Measurements from ENCODE around the gene ITGA3. TPM values are rescaled to one million over a fixed set of nuclear protein-coding genes. Genes with fewer than 3 reads are reported as not detected.

Gene ITGA3
- total RNA-seq, 6 experiments from 2014 or later, result 272 to 319 (median 288) TPM

DNA sequence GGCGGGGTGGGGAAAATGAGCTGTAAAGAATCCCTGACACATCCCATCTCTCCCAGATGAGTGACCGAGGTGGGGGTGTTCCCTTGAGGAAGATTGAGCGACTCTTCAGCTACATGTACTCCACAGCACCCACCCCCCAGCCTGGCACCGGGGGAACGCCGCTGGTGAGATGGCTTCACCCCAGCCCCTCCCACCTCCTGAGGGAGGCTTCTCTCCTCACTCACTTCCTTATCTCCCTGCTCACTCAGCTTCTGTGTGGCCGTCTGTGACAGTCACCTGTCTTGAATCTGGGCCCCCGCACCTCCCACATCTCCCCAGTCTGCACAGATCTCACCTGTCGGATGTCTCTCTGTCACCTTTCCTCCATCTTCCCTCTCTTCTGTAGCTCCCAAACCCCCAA is 52.6 kb downstream of the ITGA3 start:
- no peaks in the 10 kb centered on the region for H3K36me3 Mint-ChIP-seq (ENCODE audit: low read depth)
- TF ChIP-seq, protein P1, sequence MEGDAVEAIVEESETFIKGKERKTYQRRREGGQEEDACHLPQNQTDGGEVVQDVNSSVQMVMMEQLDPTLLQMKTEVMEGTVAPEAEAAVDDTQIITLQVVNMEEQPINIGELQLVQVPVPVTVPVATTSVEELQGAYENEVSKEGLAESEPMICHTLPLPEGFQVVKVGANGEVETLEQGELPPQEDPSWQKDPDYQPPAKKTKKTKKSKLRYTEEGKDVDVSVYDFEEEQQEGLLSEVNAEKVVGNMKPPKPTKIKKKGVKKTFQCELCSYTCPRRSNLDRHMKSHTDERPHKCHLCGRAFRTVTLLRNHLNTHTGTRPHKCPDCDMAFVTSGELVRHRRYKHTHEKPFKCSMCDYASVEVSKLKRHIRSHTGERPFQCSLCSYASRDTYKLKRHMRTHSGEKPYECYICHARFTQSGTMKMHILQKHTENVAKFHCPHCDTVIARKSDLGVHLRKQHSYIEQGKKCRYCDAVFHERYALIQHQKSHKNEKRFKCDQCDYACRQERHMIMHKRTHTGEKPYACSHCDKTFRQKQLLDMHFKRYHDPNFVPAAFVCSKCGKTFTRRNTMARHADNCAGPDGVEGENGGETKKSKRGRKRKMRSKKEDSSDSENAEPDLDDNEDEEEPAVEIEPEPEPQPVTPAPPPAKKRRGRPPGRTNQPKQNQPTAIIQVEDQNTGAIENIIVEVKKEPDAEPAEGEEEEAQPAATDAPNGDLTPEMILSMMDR (IDR thresholded peaks at IDR 0.05), result no peak
- H3K9me3 Mint-ChIP-seq, result no peaks in the 10 kb centered on the region
- H3K27me3 Mint-ChIP-seq (ENCODE audit: insufficient read depth), result peaks cover 3% of the 10 kb centered on the region; the same call in 1 of the 2 replicates
- peak overlapping the region; percentile 12 for H3K27ac Mint-ChIP-seq
- no peak overlapping the region for H3K4me3 Mint-ChIP-seq
- no peak for DNase-seq
- H3K4me1 Mint-ChIP-seq (ENCODE audit: low read depth), result peaks cover 24% of the 10 kb centered on the region

DNA sequence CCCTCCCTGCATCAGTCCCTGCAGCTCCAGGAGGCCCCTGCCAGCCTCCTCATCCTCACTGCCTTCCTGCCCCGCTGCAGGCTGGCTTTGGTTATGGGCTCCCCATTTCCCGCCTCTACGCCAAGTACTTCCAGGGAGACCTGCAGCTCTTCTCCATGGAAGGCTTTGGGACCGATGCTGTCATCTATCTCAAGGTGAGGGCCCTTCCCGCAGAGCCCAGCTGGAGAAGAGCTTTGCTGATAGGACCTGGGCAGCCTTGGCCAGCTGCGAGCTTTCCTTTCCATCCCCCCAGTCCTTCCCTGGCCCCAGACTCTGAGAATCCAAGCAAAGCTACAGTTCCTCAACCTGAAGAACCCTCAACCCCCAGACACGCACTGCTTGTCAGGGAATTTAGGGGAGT is 53.3 kb downstream of the ITGA3 start:
- H3K27me3 Mint-ChIP-seq (ENCODE audit: insufficient read depth), result peaks cover 3% of the 10 kb centered on the region; the same call in 1 of the 2 replicates
- H3K9me3 Mint-ChIP-seq, result no peaks in the 10 kb centered on the region
- peaks cover 24% of the 10 kb centered on the region for H3K4me1 Mint-ChIP-seq (ENCODE audit: low read depth)
- no peaks in the 10 kb centered on the region for H3K36me3 Mint-ChIP-seq (ENCODE audit: low read depth)
- no peak overlapping the region for H3K4me3 Mint-ChIP-seq
- DNase-seq, result no peak
- no peak overlapping the region; the same call in 1 of the 2 replicates for H3K27ac Mint-ChIP-seq
- TF ChIP-seq, protein P1 (IDR thresholded peaks at IDR 0.05), result no peak

DNA sequence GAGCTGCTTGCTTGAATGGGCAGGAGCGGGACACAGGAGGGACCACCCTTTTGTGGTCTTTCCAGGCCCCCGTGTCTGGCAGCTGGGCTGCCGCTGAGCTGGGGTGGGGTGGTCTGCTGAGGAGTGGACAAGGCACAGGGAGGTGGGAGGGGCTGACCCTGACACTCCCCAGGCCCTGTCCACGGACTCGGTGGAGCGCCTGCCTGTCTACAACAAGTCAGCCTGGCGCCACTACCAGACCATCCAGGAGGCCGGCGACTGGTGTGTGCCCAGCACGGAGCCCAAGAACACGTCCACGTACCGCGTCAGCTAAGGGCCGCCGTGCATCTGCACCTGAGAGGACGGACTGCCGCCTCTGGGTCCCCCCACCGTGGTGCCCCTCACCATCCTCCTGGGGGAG is 53.9 kb downstream of the ITGA3 start:
- DNase-seq, result no peak
- H3K27ac Mint-ChIP-seq, result no peak overlapping the region
- peaks cover 24% of the 10 kb centered on the region for H3K4me1 Mint-ChIP-seq (ENCODE audit: low read depth)
- H3K9me3 Mint-ChIP-seq, result no peaks in the 10 kb centered on the region
- peaks cover 3% of the 10 kb centered on the region; the same call in 1 of the 2 replicates for H3K27me3 Mint-ChIP-seq (ENCODE audit: insufficient read depth)
- H3K4me3 Mint-ChIP-seq, result no peak overlapping the region
- no peaks in the 10 kb centered on the region for H3K36me3 Mint-ChIP-seq (ENCODE audit: low read depth)
- TF ChIP-seq, protein P1 (IDR thresholded peaks at IDR 0.05), result no peak

DNA sequence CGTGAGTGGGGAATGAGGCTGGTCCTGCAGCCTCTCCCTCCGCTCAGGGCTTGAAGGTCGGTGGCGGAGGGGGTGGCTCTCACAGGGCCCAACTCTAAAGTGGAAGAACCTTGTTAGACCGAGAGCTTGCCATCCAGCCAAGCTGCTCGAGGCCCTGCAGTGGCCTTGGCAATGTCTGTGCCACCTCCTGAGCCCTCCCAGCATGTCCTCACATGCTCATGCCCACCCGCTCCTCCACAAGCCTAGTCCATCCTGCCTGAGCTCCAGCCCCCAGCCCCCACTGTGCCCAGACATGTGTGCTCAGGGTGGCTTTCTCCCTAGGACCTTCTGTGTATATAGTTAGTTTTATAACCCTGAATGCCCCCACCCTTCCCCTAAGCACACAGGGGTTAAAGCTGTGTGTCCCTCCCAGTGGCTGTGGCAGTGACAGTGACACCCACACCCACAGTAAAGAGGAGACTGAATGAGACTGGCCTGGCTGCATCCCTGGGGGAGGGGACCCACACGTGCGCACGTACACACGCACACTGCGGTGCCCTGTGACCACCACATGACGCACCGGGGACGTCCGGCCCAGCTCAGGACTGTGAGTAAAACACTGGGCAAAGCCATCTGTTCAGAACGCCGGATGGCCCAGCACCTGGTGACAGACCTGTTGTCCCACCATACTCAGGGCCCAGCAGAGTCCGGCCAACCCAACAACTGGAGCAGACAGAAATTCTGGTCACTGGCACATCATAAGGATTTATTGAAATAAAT is 54.9 kb downstream of the ITGA3 start:
- H3K4me1 Mint-ChIP-seq (ENCODE audit: low read depth), result peaks cover 24% of the 10 kb centered on the region
- no peak overlapping the region; the same call in 1 of the 2 replicates for H3K27ac Mint-ChIP-seq
- H3K27me3 Mint-ChIP-seq (ENCODE audit: insufficient read depth), result peaks cover 7% of the 10 kb centered on the region
- H3K9me3 Mint-ChIP-seq, result no peaks in the 10 kb centered on the region
- H3K4me3 Mint-ChIP-seq, result no peak overlapping the region
- no peaks in the 10 kb centered on the region for H3K36me3 Mint-ChIP-seq (ENCODE audit: low read depth)
- TF ChIP-seq, protein P1 (IDR thresholded peaks at IDR 0.05), result no peak
- DNase-seq, result no peak

DNA sequence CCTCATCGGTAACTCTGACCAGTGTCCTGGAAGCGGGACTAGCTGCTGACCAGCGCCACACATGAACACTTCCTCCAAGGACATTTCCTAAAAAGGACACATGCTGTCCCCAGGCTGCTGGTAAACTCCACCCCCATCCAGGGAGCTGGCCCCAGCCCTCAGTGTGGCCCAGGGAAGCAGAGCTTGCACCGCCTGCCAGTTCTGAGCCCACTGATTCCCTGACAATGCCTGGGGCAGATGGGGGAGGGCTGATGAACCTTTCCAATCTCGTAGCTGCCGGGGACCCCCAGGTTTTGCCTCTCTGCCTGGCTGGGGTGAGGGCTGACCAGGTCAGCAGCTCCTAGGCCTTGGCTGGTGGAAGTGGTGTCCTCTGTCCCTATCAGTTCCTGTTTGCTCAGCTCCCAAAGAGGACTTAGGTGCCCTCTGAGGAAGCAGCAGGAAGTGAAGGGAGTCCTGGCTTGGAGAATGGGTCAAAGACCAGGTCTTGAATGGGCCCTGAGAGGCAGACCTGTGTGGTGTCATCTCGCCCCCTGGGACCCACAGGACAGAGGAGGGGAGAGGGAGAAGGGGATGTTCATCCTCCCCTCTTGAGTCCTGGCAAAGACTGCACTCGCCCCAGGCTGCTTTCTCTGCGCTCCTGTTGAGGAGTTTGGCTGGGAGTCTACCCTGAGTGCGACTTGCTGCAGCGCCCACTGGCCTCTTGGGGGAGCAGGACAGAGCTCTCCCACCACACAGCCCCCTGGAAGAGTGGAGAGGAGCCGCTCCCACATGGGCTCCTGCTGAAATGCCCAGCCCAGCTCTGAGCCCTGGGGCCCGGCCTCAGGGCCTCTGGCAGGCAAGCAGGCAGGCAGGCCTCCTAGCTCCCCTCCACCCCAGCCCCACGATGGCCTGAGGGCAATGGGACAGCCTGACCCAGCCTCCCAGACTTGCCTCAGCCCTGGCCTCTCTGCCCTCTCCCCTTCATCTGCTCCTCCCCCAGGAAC is 56.1 kb downstream of the ITGA3 start:
- peaks cover 21% of the 10 kb centered on the region for H3K4me1 Mint-ChIP-seq (ENCODE audit: low read depth)
- H3K4me3 Mint-ChIP-seq, result no peak overlapping the region
- TF ChIP-seq, protein P1 (IDR thresholded peaks at IDR 0.05), result no peak
- no peak for DNase-seq
- peak overlapping the region; percentile 42; the same call in 1 of the 2 replicates for H3K27ac Mint-ChIP-seq
- no peaks in the 10 kb centered on the region for H3K36me3 Mint-ChIP-seq (ENCODE audit: low read depth)
- peaks cover 7% of the 10 kb centered on the region for H3K27me3 Mint-ChIP-seq (ENCODE audit: insufficient read depth)
- no peaks in the 10 kb centered on the region for H3K9me3 Mint-ChIP-seq

Data from HFFc6 (cell line).